LoVo (cell line): ENCODE data around the gene RPS5.
"Not testable (repeated sequence)": the region's sequence is repeated elsewhere in the genome, so short reads cannot be mapped to it uniquely, and the experiment has no call there.

Experiments
- DNase-seq: peaks from one replicate; pipeline ENCODE4 v3.0.0-alpha.2; 2016; ENCODE audit warnings: low spot score

The RPS5 gene

DNA sequence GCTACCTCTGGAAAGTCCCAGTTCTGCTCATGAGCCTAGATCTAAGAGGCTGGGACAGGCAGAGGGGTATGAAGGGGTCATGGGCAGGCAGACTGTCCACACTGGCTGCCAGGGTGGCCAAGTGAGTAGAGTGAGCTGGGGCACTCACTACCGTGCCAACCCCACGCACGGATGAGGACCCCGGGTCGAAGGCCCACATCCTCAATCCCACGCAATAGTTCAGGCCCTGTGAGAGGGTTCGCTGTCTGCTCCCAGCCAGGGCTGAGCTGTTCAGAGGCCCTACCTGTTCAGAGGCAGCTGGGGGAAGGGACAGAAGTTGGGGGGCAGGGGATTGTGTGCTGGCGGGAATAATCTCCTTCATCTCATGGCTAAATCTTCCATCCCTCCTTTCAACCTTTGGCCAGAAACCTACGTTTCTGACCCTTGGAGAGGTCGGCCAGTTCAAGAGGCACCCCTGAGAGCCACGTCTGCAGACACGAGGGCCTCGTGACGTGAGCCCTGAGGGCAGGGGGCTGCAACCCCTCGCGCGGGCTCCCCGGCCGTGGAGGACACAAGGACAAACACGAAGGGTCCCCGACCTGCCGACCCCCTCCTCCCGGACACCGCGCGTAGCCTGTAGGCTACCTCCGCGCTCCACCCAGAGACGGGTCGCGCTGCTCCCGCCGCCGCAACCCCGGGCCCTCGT, 1.0 kb upstream of the RPS5 start:
- no peak for DNase-seq

DNA sequence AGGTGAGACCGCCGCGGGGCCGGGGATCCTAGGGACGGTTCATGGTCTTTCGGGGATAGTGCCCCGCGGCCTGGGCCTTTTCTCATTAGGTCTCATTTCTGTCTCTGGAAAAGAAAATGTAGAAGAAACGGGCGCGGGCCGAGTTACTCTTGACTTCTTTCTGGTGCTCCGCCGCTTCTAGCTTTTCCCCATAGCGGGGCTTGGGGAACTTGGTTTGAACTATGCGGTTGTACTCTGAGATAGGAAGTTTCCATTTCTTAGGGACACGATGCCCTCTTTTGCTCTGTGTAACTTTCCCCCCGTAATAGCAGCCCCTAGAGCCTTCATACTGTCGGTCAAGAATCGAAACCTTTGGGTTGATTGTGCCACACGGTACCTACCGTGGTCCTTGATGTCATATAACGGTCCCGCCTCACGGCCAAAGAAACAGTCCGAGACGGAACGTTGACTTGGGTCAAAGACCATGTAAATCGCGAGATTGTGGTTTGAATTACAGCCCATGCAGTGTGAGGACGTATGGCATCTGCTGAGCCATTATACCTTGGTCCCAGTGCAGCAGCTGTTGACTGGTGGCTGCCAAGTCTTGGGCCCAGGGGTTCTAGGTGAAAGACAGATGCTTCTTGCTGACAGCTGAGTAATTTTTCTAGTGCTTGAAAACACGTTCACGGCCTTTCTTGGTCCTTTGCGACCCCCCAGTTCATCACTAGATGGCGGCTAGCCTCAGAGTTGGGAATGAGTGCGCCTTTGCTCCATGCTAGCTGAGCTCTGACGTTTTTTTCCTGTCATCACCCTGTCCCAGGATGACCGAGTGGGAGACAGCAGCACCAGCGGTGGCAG, 487 bp downstream of the RPS5 start:
- DNase-seq = no peak

DNA sequence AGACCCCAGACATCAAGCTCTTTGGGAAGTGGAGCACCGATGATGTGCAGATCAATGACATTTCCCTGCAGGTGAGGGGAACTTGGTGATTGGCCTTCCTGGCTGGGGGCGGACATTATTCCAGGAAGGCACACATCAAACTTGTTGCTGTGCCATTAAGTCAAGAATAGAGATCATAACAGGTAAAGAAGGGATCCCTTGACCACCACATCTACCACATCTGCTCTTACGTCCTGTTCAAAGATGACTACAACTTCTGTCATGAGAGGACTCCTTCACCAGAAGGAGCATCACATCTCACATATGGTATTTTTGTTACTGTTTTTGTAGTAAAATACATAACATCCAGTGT, 1.1 kb downstream of the RPS5 start:
- DNase-seq = no peak

DNA sequence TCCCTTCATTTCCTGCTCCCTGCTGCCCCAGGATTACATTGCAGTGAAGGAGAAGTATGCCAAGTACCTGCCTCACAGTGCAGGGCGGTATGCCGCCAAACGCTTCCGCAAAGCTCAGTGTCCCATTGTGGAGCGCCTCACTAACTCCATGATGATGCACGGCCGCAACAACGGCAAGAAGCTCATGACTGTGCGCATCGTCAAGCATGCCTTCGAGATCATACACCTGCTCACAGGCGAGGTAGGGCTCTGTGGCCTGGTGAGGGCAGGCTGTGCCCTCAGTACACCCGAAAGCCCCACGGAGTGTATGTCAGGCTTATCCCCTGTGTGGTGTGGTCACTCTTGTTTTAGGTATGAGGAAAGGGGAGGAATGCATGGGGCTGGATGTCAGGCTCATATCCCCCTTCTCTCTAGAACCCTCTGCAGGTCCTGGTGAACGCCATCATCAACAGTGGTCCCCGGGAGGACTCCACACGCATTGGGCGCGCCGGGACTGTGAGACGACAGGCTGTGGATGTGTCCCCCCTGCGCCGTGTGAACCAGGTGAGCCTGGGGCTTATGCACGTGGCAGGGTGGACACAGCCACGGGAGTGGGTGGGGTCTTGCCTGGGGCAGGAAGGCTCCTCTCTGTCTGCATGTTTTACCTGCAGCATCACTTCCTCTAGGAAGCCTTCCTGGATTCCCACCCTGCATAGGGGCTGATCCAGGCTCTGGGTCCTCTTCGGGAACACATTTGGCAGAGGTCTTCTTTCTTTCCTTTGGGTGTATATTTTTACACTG, 6.1 kb downstream of the RPS5 start:
- DNase-seq = no peak

GRCh38 chr19:58393725-58394033, 6.6 kb downstream of the RPS5 start:
- DNase-seq = no peak

GRCh38 chr19:58394821-58395219, 7.8 kb downstream of the RPS5 start:
- DNase-seq = peak; percentile 52

GRCh38 chr19:58395220-58395978, 8.3 kb downstream of the RPS5 start, which contains the start of gene RNF225:
Gene RNF225 (plus strand): TSS chr19:58395656. CDS start chr19:58396090, 434 bp downstream.
- DNase-seq = peak; percentile 43

DNA sequence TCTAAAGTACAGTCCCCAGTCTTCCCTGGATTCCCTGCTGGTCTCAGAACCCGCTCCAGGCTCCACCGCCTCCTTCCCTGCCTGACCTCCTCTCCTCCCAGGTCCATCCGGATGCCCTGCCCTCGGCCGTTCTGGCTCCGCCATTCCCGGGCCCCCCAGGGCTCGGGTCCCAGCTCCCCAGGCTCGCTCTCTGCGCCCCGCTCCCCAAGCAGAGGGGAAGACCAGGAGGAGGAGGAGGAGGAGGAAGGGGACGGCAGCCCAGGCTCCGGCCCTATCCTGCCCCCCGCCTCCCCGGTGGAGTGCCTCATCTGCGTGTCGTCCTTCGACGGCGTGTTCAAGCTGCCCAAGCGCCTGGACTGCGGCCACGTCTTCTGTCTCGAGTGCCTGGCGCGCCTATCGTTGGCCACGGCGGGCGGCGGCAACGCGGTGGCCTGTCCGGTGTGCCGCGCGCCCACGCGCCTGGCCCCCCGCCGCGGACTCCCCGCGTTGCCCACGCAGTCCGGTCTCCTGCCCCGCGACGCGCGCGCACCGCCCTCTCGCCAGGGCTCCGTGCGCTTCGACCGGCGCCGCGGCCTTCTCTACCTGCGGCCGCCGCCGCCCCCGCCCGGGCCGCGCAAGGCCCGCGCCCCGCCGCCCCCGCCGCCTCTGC, 9.0 kb downstream of the RPS5 start:
- no peak for DNase-seq

GRCh38 chr19:58396691-58397532, 9.8 kb downstream of the RPS5 start:
- no peak for DNase-seq

- no peak for DNase-seq
Observed at GRCh38 chr19:58397533-58398037, 10.5 kb downstream of the RPS5 start.

DNA sequence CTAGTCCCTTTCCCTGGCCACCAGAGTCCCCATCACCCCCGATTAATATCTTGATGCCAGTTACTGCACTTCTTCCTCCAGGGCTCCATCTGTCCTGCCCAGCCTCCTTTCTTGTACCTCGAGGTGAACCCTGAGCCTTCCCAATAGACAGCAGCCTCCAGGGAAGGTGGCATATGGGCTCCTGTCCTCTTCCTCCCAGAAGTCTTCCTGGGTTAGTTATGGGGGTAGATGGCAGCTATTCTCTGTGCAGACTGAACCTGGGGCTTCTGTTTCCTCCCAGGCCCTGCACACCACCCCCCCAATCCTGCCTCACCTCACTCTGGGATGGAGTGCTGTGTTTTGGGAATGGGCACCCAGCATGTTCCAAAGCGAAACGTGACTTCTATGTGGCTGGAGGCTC, 11.0 kb downstream of the RPS5 start:
- DNase-seq = no peak

- no peak for DNase-seq
Observed at GRCh38 chr19:58398545-58398944, 11.5 kb downstream of the RPS5 start.

DNA sequence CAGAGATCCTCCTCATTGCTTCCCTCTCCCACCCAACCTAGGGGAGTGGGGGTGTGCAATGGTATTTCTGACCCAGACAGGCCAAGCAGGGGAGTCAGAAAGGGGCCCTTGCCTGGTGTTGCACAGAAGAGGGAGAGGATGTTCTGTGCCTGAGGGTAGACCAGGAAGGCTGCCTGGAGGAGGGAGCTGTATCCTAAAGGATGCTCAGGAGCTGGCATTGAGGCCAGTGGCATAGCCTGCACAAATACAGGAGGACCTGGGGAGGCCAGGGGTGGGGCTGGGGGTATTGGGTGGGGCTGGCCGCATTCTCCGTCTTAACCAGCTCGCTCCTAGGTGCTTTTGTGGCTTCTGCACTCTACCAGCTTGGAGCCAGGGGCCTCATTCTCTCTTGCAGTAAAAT, 12.8 kb downstream of the RPS5 start:
- no peak for DNase-seq

DNA sequence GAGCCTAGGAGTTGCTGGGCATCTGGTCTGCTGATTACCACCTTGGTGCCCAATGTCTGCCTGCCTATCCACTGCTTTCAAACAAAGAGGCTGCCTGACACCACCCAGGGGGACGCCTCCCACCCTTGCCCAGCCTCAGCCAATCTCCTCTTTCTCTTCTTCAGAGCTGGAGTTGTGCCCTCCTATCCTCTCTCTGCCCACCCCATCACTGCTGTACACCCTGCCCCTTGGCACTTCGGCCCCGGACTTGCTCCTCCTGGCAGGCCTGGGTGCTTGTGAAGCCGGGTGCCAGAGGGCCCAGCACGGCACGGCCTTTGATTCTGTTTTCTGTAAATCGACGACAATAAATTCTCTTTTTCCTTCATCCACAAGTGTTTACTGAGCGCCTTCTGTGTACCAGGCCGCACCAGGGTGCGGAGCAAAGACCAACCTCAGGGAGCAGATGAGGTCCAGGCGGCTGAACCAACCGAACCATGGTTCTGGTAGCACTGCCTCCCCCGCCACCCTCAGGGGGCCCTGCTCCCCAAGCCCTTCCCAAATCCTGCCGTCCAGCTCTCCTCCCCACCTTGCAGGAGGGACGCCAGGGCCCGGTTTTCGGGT, 13.3 kb downstream of the RPS5 start:
- DNase-seq = no peak

DNA sequence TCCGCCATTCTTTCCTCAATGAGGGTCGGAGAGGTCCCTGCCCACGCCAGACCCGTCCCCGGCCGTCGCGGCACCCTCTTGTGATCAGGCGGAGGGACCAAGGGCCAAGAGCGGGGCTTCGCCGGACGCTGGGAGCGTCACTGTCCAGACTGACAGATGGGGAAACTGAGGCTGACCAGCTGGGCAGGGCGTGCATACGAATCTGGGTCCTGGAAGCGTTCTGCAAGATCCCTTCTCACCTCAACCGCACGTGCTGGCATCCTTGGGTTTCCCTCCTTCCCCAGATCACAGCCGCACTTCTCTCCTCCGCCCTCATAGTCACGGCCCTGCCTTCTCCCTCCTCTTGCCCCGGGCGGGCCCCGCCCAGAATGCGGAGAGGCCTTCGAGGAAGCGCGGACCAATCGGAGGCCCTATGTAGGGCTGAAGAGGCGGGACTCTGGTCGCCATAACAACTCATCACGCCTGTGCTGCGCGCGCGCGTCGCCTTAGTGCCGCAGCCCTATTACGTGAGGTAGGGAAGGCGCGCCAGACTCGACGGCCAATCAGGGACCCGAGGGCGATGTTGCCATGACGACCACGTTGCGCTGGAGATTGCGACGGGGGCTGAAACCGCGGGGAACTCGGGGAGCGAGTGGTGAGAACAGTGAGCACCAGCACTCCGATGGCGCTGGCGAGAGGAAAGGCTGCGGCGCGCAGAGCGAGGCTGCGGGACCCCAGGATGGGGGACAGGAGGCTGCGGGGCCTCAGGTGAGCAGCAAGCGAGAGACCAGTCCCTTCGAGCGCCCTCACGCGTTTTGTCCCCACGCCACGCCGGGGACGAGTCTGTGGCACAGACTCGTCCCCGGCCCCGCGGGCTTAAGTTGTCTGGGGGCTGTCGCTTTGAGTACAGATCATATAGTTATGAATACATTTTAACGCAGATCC, 14.1 kb downstream of the RPS5 start:
- peak; percentile 99 for DNase-seq

DNA sequence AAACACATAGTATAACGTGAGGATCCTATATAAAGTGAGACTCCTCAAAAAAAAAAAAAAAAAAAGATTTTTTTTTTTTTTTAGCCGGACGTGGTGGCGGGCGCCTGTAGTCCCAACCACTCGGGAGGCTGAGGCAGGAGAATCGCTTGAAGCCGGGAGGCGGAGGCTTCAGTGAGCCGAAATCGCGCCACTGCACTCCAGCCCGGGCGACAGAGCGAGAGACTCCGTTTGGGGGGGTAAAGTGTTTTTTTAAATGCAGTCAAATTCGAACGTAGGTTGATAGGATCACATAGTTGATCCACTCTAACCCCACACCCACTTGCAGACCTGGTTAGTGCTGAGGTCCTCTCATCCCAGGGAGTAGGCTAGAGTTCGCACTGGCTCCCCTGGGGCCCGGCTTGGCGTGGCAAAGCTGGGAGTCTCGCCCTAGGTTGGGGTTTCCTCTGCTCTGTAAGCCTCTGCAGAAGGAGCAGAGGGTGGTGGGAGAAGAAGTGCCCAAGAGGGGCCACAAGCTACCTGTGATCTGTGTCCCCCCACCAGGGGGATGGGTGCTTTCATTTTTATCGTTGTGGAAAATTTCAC, 14.9 kb downstream of the RPS5 start:
- no peak for DNase-seq

GRCh38 chr19:58403920-58404478, 16.9 kb downstream of the RPS5 start:
- not testable (repeated sequence) for DNase-seq
